ENCODE data around the gene DAPP1. TPM values are rescaled to one million over a fixed set of nuclear protein-coding genes. Genes with fewer than 3 reads are reported as not detected.

Gene DAPP1
- total and polyA plus RNA-seq, 2 experiments from 2014 or later, result not detected

GRCh38 chr4:99857307-99857706, 40.7 kb downstream of the DAPP1 start:
- Histone ChIP-seq H3K9me2 (ENCODE audit: insufficient read depth) (no peaks in the 10 kb centered on the region), H3K9me3 (ENCODE audit: low read depth) (no peaks in the 10 kb centered on the region), H3K4me2 (ENCODE audit: unreplicated experiment) (no peak overlapping the region), H3K27ac (no peak overlapping the region), H2AFZ (no peak overlapping the region), H3K36me3 (ENCODE audit: low read depth) (no peaks in the 10 kb centered on the region), H3F3A (ENCODE audit: insufficient read depth) (no peaks in the 10 kb centered on the region), H3K4me1 (ENCODE audit: insufficient read depth) (no peaks in the 10 kb centered on the region), H3K79me2 (ENCODE audit: insufficient read depth) (no peaks in the 10 kb centered on the region), H3K9ac (no peak overlapping the region), H3K27me3 (replicated peaks; ENCODE audit: insufficient read depth) (0 out of 2 replicates have a peak, but pooled peaks cover 9% of the 10 kb centered on the region), H3K4me3 (no peak overlapping the region), H4K20me1 (ENCODE audit: insufficient read depth) (no peaks in the 10 kb centered on the region)
- in situ Hi-C loops (cut with MboI), result no loop called here
- no peak for DNase-seq
- TF ChIP-seq EZH2 (IDR thresholded peaks at IDR 0.05; ENCODE audit: insufficient read depth, poor library complexity, severe bottlenecking), result no peak
- no peak for TF ChIP-seq EZH2phosphoT487 (IDR thresholded peaks at IDR 0.05; ENCODE audit: insufficient read depth, low read depth)
- WGBS, 2 experiments (ENCODE audit: low coverage in 1 of 2, low lambda C conversion rate in 2 of 2, missing lambda C conversion rate in 2 of 2), result 19 to 25% methylated on average over 3 of the region's 3 CpGs

- Histone ChIP-seq H3K27ac (no peak overlapping the region), H3K9me2 (ENCODE audit: insufficient read depth) (no peaks in the 10 kb centered on the region), H3K79me2 (ENCODE audit: insufficient read depth) (no peaks in the 10 kb centered on the region), H3K27me3 (replicated peaks; ENCODE audit: insufficient read depth) (0 out of 2 replicates have a peak, but pooled peaks cover 9% of the 10 kb centered on the region), H3K36me3 (ENCODE audit: low read depth) (no peaks in the 10 kb centered on the region), H3K4me3 (no peak overlapping the region), H3K9me3 (ENCODE audit: low read depth) (no peaks in the 10 kb centered on the region), H3K4me2 (ENCODE audit: unreplicated experiment) (no peak overlapping the region), H4K20me1 (ENCODE audit: insufficient read depth) (no peaks in the 10 kb centered on the region), H3K4me1 (ENCODE audit: insufficient read depth) (no peaks in the 10 kb centered on the region), H3F3A (ENCODE audit: insufficient read depth) (no peaks in the 10 kb centered on the region), H3K9ac (no peak overlapping the region), H2AFZ (no peak overlapping the region)
- no peak for DNase-seq
- TF ChIP-seq EZH2 (IDR thresholded peaks at IDR 0.05; ENCODE audit: insufficient read depth, poor library complexity, severe bottlenecking), result no peak
- TF ChIP-seq EZH2phosphoT487 (IDR thresholded peaks at IDR 0.05; ENCODE audit: insufficient read depth, low read depth), result no peak
- 53 to 55% methylated on average over 2 of the region's 2 CpGs for WGBS, 2 experiments (ENCODE audit: low coverage in 1 of 2, low lambda C conversion rate in 2 of 2, missing lambda C conversion rate in 2 of 2)
- in situ Hi-C loops (cut with MboI), result no loop called here
These were observed 43.0 kb downstream of the DAPP1 start for GRCh38 chr4:99859618-99860017.

GRCh38 chr4:99860521-99860920, 43.9 kb downstream of the DAPP1 start:
- WGBS, 2 experiments (ENCODE audit: low coverage in 1 of 2, low lambda C conversion rate in 2 of 2, missing lambda C conversion rate in 2 of 2), result 26 to 30% methylated on average over 2 of the region's 2 CpGs
- Histone ChIP-seq H3K4me2 (ENCODE audit: unreplicated experiment) (no peak overlapping the region), H4K20me1 (ENCODE audit: insufficient read depth) (no peaks in the 10 kb centered on the region), H3K4me1 (ENCODE audit: insufficient read depth) (no peaks in the 10 kb centered on the region), H3K79me2 (ENCODE audit: insufficient read depth) (no peaks in the 10 kb centered on the region), H3K27me3 (replicated peaks; ENCODE audit: insufficient read depth) (0 out of 2 replicates have a peak, but pooled peaks cover 9% of the 10 kb centered on the region), H3K4me3 (no peak overlapping the region), H3K9ac (no peak overlapping the region), H3K9me3 (ENCODE audit: low read depth) (no peaks in the 10 kb centered on the region), H2AFZ (no peak overlapping the region), H3K36me3 (ENCODE audit: low read depth) (no peaks in the 10 kb centered on the region), H3K9me2 (ENCODE audit: insufficient read depth) (no peaks in the 10 kb centered on the region), H3K27ac (no peak overlapping the region), H3F3A (ENCODE audit: insufficient read depth) (no peaks in the 10 kb centered on the region)
- DNase-seq, result no peak
- in situ Hi-C loops (cut with MboI), result no loop called here
- no peak for TF ChIP-seq EZH2phosphoT487 (IDR thresholded peaks at IDR 0.05; ENCODE audit: insufficient read depth, low read depth)
- TF ChIP-seq EZH2 (IDR thresholded peaks at IDR 0.05; ENCODE audit: insufficient read depth, poor library complexity, severe bottlenecking), result no peak

GRCh38 chr4:99861120-99861905, 44.7 kb downstream of the DAPP1 start:
- no peak overlapping the region for H3K9ac ChIP-seq
- H3K4me3 ChIP-seq, result no peak overlapping the region
- H3K79me2 ChIP-seq (ENCODE audit: insufficient read depth), result no peaks in the 10 kb centered on the region
- no peak for DNase-seq
- no peaks in the 10 kb centered on the region for H3F3A ChIP-seq (ENCODE audit: insufficient read depth)
- H3K27me3 ChIP-seq (replicated peaks; ENCODE audit: insufficient read depth), result 0 out of 2 replicates have a peak, but pooled peaks cover 9% of the 10 kb centered on the region
- H3K4me2 ChIP-seq (ENCODE audit: unreplicated experiment), result no peak overlapping the region
- H3K9me2 ChIP-seq (ENCODE audit: insufficient read depth), result no peaks in the 10 kb centered on the region
- TF ChIP-seq EZH2phosphoT487 (IDR thresholded peaks at IDR 0.05; ENCODE audit: insufficient read depth, low read depth) (no peak), EZH2 (IDR thresholded peaks at IDR 0.05; ENCODE audit: insufficient read depth, poor library complexity, severe bottlenecking) (no peak)
- H3K36me3 ChIP-seq (ENCODE audit: low read depth), result no peaks in the 10 kb centered on the region
- WGBS, 2 experiments (ENCODE audit: low coverage in 1 of 2, low lambda C conversion rate in 2 of 2, missing lambda C conversion rate in 2 of 2), result 26 to 28% methylated on average over 5 of the region's 5 CpGs
- H4K20me1 ChIP-seq (ENCODE audit: insufficient read depth), result no peaks in the 10 kb centered on the region
- H3K4me1 ChIP-seq (ENCODE audit: insufficient read depth), result no peaks in the 10 kb centered on the region
- H2AFZ ChIP-seq, result no peak overlapping the region
- H3K27ac ChIP-seq, result no peak overlapping the region
- in situ Hi-C loops (cut with MboI), result no loop called here
- H3K9me3 ChIP-seq (ENCODE audit: low read depth), result no peaks in the 10 kb centered on the region

Measured in GM23248 (cell line).